Activated CD8-positive, alpha-beta memory T cell treated with anti-CD3 and anti-CD28 coated beads for 48 hours (primary cell): ENCODE measurements around the gene CTNNAL1.
"Not testable (repeated sequence)": the region's sequence is repeated elsewhere in the genome, so short reads cannot be mapped to it uniquely, and the experiment has no call there.

ENCODE experiments used
- DNase-seq, 3 experiments: peaks; one replicate each; pipeline ENCODE4 v3.0.0-alpha.2; 2020; ENCODE audit warnings: low read depth in 2 of 3, low spot score in 2 of 3

CTNNAL1 gene

DNA sequence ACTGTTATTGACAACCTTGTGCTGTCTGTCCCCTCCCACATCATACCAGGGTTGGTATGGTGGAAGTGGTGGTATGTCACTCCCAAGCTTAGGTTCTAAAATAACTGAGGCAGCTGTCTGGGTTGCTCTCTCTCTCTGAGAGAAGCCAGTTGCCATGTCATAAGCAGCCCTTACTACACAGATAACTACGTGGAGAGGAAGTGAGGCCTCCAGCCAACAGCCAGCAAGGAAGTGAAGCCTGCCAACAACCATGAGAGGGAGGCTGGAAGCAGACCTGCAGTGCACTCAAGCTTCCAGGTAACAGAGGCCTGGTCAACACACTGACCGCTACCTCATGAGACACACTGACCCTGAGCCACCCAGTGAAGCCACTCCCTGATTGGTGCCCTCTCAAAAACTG is 18.6 kb downstream of the CTNNAL1 start:
- DNase-seq: no peak

DNA sequence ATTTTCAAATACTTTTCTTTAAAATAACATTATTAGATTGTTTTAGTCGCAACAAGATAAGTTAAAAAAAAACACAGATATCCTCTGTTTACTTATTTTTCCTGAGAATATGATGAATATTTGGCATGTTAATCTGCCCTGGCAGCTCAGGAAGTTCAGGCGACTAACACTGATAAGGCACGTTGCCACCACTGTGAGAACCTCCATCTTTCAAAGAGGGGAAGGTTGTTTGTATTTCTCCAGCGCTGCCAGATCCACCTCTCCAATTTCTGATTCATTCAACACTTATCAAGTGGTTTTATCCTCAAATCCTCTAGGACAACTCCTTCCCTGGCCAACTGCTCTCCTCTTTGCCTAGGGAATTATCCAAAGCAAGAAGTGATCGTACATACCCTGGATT is 21.8 kb downstream of the CTNNAL1 start:
- no peak for DNase-seq

DNA sequence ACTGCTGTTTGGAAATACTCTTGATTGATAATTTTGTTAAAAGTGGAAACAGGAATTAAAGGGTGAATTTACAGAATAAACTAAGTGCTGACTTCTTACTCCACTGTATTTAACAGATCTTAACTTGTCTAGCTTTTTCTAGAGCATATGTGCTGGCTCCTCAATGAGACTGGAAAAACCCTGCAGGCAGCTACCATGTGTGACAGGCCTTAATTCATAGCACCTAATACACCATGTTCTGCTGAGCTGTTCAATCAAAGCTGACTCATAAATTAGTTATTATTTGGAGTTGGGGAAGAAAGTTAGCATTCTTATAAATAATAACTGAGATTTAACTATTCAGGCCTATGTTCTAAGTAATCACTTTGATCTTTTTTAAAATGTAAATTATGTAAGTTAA is 29.4 kb downstream of the CTNNAL1 start:
- no peak for DNase-seq

DNA sequence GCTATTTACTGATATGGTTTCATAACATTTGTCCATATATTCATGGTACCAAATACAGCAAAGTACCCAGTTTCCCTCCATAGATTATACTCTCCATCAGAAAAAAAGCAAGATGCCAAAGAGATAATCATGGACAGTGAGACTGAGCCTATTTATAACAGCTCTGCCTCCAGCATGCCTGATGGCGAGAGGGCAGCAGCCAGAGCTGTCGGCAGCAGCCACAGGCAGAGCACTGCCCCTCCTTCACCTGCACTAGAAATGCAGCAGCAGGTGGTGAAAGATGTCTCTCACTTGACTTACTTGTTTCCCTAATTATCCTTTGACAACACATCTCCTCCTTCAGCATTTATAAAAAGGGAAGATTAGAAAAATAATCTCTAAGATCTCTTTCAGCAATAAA is 32.4 kb downstream of the CTNNAL1 start:
- DNase-seq: no peak

DNA sequence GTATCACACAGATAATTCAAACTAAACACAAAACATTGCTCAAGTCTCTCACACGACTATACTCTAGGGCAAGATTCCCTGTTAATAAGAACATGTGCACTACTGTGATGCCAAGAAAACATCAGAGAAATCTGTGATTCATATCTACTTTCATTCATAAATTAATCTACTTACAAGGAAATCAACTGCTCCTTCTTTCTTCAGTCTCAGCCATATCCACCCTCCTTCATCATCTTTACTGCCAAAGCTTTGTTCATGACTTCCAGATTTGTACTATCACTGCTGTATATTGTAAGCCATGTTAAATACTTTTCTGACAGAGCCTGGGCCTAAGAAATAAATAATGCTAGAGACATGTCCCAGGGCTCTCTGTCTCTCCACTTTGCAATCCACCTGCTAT is 35.1 kb downstream of the CTNNAL1 start:
- DNase-seq: no peak

DNA sequence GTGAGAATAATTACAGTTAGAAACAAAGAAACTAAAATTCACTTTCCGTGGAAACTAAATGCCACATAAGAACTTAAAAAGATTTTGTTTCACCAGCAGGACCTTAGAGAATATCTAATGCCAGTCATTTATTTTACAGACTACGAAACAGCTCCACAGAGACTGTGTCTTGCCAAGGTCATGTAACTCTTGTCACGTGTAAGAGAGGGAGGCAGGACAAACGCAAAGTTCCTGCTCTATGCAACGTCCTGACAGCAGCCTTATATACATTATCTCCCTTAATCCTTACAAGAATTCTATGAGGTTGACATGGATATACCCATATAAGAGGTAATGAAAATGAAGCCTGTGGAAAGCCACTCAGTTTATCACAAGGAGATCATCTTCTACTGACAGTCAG is 39.4 kb downstream of the CTNNAL1 start:
- no peak for DNase-seq

DNA sequence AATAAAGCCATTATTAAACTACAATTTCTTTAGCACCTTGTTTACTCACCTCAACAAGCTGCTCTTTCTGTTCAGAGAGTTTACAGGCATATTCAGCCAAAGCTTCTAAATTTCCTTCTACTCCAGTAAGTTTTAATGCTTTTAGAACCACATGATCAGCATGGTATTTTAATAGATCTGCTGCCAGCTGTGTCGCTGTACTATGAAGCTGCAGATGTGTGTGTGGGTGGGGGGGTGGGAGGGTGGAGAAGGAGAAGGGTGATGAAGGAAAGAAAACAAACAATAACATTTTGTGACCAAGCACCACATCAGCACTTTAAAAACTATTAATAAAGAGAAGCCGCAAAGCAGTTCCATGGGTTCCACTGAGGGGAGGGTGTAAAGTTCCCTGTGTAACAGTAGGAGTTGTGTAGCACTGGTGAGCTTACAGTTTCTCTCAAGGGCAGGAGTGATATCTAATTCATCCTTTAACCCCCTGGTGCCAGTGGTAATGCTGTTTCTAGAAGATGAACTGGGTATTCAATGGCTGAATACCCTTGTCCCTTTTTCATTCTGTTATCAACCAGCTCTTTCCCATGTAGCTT is 40.6 kb downstream of the CTNNAL1 start:
- no peak for DNase-seq

DNA sequence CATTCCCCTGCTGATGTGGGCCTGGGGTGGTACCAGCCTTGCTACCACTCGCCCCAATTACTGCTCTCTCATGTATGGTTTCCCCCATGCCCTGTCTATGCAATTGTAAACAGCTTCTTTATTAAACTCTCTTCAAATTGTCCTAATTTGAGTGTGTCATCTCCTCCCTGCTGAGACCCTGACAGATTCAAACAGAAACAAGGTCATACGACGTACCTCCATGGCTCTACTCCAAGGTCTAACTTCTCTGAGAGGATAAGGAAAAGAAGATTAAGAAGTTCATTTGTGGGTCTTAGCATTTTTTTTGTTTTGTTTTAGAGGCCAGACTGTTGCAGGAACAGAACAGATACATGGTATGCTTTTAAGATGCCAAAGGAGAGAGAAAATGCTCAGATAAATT is 41.1 kb downstream of the CTNNAL1 start:
- DNase-seq: no peak

DNA sequence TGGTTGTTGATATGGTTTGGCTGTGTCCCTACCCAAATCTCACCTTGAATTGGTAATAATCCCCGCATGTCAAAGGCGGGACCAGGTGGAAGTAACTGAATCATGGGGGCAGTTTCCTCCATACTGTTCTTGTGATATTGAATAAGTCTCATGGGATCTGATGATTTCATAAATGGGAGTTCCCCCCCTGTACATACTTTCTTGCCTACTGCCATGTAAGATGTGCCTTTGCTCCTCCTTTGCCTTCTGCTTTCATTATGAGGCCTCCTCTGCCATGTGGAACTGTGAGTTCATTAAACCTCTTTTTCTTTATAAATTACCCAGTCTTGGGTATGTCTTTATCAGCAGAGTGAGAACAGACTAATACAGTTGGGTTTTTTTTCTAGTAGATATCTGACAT is 41.9 kb downstream of the CTNNAL1 start:
- DNase-seq: not testable (repeated sequence)

DNA sequence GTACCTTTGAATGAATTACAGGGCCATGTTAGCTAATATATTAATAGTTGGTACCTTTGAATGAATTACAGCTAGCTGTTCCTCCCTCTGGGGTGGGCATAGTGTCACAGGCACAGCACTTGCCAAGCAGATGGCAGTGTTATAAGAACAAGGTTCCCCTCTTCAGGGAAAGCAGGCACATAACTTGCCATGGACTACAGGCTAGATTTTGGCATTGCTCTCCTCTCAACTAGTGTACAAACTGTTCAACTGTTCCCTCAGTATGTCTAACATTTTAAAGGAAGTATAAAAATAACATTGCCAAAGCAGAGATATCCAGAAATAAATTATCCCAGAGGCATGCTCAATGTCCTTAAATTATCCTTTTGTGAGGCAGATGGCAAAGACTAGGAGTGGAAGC is 45.4 kb downstream of the CTNNAL1 start:
- DNase-seq: no peak

DNA sequence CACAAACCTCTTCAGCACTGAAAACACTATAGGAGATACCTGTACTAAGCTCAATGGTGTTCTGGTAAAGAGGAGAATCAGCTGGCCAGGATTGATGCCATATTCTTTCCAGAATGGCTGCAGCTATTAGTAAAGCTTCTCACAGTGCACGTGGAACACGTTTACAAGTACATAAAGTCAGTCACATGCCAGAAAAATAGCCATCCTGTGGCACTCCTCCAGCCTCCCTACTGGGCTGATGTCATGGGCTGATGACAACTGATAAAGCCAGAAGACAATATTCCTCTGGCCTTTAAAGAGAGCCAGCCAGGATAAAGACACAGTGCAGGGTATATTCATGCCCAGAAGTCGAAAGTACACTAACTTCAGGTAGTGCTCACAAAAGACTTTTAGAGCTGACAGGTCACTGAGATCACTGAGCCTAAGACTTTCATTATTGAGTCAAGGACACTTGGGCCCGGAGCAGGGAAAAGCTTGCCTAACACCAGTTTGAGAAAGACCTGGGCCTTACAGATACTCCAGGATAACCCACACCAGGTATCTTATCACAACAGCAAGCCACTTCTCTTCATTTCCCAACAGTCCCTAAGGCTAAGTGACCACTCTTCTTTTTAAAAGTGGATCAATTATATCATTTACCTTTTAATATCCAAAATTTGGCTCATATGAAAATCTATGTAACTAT is 49.7 kb downstream of the CTNNAL1 start:
- DNase-seq: no peak

DNA sequence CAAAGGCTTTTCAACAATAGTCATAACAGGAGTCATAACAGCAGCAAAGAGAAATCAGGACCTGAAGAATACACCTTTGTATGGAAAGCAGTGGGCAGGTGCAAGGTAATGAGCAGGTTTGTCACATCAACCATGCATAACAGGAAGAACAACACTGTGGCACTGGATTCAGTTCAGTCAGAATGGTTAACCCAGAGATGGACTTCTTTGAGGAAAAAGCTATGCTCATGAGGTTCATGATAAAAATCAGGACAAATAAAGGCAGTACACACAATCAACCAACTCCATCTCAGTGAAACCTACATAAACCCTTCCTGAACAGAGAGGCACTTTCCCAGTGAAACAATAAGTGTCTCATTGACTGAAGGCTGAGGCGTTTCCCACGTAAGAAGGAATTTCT is 52.1 kb downstream of the CTNNAL1 start:
- DNase-seq: no peak

DNA sequence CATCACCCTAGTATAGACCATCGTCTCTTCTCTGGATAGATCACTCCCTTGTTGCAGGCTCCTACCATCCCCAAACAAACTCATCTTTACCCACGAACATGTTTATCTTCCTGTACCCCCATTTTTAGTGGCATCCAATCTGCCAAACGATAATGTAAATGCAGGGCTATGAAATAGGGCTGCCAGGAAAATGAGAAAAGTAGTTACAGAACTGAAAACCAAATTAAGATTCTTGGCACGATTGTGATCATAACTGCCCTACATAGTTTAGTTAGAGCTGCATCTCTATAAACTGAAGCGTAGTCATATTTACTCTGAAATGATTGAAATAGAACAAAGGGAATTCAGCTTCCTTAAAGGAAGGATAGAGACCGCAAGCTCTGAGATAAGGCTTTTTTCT is 53.0 kb downstream of the CTNNAL1 start:
- no peak for DNase-seq

DNA sequence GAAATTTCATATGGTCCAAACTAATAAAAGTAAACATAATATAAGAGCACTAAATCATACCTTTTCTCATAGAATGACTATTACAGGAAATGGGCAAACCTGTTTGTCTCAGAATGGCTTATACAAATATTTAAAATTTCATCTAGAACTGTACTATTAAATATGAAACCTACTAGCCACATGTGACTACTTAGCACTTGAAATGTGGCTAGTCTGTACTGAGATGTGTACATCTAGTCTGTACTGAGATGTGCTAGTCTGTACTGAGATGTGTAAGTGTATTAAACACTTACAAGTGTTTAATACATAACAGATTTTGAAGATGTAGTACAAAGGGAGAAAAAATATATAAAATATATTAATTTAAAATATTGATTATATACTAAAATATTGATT is 56.7 kb downstream of the CTNNAL1 start:
- no peak for DNase-seq

DNA sequence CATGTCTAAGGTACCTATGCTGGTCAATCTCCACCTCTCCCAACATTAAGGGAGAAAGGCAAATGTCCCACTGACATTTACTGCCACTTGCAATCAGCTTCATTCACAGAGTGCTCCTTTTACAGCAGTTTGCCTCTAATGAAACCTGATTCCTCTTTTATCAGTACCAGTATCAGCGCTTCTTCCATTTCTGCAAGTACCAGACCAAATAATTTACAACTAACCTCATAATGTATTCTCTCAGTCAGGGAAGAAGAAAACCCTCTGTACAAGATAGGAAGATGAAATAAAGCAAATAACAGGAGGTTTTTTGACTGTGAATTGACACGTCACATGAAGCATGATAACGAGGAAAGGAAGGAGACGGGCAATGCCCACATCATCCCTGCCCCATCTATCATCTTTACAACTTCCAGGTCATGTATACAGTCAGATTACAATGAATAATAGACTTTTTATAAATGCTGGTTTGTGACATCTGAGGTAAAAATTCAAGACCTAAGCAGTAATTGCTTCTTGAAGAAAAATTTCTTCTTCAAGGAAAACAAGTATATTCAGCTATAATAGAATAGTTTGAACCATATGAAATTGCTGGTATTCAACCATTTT is 57.2 kb downstream of the CTNNAL1 start:
- DNase-seq: no peak

DNA sequence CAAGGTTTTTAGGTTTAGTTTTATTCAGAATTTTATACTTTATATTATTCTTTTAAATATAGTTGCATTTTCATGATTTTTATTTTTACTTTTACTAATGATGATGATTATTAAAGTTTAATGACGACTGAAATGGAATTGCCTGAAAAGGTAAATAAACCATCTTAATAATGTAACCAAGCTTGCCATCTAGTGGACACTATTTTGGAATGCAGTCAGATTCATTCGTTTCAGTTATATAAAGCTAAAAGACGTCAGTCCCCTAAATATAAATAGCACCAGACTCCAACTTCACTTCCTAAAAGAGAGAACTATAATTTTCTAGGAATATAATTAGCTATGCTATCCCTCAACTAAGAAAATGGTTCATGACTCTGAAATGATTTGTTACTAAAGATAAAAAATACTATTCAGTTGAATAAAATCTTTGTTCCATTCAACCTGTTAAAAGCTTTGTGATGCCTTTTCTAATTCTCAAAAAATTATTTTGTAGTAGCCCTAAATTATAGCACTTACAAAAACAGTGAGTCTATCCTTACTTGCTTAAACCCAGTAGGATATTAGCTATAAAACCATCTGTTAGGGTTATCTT is 59.2 kb downstream of the CTNNAL1 start:
- DNase-seq: no peak

DNA sequence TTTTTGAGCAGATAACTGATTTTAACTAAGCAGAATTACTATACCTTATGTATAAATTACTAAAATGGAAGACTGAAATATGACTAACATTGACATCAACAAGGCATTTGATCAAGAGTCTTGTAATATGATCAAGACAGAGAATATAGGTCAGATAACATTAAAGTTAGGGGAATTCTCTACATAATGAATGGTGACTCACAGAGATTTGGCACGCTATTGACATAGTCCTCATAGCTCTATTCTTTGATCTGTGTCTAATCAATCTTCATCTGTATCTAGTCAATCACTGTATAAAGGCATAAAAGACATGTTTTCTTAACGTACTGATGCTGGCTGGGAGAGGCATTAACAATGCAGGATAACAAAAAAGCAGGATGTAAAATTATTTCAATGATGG is 61.7 kb downstream of the CTNNAL1 start:
- no peak for DNase-seq

DNA sequence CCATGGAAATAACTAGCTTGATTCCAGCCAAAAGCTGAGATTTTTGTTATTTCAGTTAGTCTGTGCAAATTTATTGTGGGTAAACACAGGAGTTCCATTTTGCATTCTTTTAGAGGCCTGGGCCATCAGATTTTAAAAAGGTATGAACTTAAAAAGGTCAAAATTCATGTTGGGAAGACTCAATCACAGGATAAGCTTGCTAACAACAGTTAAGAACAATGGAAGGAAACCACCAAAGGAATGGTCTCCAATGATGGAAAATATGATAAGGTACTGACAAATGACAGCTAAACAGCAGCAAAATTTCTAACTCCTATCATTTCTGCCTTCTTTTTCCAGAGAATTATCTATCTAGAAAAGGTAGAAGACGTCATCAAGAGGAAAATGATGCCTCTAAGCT is 63.1 kb downstream of the CTNNAL1 start:
- DNase-seq: no peak

DNA sequence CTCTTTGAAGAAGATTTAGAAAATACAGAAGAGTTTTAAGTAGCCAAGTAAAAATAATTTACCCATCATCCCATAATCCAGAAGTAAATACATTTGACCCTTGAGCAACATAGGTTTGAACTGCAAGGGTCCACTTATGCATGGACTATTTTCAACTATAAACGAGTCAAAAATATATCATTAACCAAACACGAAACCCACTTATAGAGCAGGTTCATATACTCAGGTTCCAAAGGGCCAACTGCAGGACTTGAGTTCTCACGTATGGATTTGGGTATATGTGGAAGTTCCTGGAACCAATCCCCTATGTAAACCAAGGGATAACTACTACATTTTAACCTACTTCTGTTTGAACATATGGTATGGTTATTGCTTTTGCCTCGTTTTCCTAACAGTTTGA is 73.3 kb downstream of the CTNNAL1 start:
- DNase-seq: no peak

DNA sequence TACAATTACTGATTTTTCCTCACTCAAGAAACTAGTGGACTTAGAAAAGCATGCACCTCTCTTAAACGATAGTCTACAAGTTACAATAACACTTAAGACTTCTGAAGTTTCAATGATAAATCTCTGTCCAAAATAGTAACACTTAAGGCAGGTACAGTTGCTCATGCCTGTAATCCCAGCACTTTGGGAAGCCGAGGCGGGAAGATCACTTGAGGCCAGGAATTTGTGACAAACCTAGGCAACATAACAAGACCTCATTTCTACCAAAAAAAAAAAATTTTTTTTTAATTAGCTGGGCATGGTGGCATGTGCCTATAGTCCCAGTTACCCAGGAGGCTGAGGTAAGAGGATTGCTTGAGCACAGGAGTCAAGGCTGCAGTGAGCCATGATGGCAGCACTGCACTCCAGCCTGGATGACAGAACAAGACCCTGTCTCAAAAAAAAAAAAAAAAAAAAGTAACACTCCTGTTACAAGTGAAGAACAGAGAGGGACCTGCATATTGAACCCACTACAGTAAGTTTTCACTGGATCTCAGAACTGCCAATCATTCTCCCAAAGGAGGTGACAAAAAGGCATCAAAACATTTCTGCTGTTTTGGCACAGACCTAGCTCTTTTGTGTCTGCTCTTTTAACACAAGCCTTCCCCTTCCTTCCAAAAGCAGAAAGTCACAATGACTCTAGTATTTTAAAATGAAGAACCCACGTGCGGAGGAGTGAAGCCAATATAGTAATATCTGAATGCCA is 75.6 kb downstream of the CTNNAL1 start:
- DNase-seq: no peak

DNA sequence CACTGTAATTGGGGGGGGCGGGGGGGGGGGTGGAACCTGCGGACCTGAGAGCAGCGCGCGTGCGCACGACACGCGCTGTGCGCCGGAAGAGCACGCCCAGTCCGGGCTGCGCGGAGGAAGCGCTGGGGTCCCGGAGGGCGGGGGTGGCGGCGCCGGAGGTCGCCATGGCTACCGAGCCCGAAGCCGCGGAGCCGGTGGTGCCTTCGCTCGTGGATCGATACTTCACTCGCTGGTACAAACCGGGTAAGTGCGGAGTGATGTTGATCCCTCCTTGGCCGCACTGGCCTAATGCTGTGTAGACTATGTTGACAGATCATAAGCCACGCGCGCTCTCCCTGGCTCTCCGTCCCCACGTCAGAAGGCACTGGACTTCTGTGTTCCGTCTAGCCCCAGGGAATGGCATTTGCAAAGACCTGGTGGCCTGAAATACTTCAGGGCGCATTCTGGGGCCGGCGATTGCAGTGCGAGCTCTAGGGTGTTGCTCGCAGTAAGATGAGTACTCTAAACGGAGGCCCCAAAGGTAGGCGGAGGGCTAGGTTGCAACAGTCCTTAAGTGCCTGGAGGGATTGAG is 78.9 kb downstream of the CTNNAL1 start, which contains the start of gene ABITRAM:
Gene ABITRAM, plus strand, starts transcription at position 78 of the 571 bp plus-strand sequence. Its CDS starts 87 bp downstream, at position 165.
- peak; percentile 17 to 55 (median 36) for DNase-seq
